Stimulated activated naive CD8-positive, alpha-beta T cell treated with anti-CD3 and anti-CD28 coated beads, Interleukin-15, Interleukin-2, amounts not matched to agents 100 ng/mL and 50 ng/mL, for 24 hours (primary cell): ENCODE measurements around the gene FCRL1.

ENCODE experiments used
- H3K27ac Mint-ChIP-seq: one replicate; pipeline ENCODE4 v1.8.0; 2021; ENCODE audit warnings: mild to moderate bottlenecking, mixed read lengths
- H3K27me3 Mint-ChIP-seq: one replicate; pipeline ENCODE4 v1.8.0; 2021; ENCODE audit warnings: mixed read lengths
- H3K36me3 Mint-ChIP-seq: one replicate; pipeline ENCODE4 v1.8.0; 2021; ENCODE audit warnings: low read depth, mixed read lengths
- H3K4me1 Mint-ChIP-seq: one replicate; pipeline ENCODE4 v1.8.0; 2021; ENCODE audit warnings: low read depth, mixed read lengths
- H3K4me3 Mint-ChIP-seq: one replicate; pipeline ENCODE4 v1.8.0; 2021; ENCODE audit warnings: mild to moderate bottlenecking, mixed read lengths
- H3K9me3 Mint-ChIP-seq: one replicate; pipeline ENCODE4 v1.8.0; 2021; ENCODE audit warnings: mixed read lengths

The FCRL1 gene

GRCh38 chr1:157830887-157831286 is 11.0 kb upstream of the FCRL1 start:
- Mint-ChIP-seq H3K9me3 (no peaks in the 10 kb centered on the region), H3K36me3 (no peaks in the 10 kb centered on the region), H3K4me3 (no peak overlapping the region), H3K4me1 (peaks cover 25% of the 10 kb centered on the region), H3K27me3 (peaks cover 11% of the 10 kb centered on the region), H3K27ac (no peak overlapping the region)

DNA sequence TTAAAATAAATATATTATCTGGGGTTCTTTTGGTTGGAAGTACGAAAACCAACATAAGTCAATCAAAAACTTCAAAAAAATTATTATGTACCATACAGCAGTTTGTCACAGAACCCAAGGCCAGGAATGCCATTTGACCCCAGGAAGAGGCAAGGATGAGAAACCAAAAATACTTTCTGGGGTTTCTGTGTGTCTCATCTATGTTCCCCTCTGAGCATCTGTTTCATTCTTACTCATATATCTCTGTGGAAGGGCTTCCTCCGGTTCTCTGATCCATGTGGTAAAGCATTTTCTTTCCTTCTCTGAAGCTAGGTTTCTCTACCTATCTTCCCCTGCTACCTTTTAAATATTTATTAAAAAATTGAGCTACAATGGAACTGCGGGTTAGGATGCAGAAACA is 9.8 kb upstream of the FCRL1 start:
- H3K4me3 Mint-ChIP-seq, result no peak overlapping the region
- H3K4me1 Mint-ChIP-seq, result peaks cover 25% of the 10 kb centered on the region
- H3K27ac Mint-ChIP-seq, result no peak overlapping the region
- H3K9me3 Mint-ChIP-seq, result no peaks in the 10 kb centered on the region
- H3K36me3 Mint-ChIP-seq, result no peaks in the 10 kb centered on the region
- peaks cover 11% of the 10 kb centered on the region for H3K27me3 Mint-ChIP-seq

DNA sequence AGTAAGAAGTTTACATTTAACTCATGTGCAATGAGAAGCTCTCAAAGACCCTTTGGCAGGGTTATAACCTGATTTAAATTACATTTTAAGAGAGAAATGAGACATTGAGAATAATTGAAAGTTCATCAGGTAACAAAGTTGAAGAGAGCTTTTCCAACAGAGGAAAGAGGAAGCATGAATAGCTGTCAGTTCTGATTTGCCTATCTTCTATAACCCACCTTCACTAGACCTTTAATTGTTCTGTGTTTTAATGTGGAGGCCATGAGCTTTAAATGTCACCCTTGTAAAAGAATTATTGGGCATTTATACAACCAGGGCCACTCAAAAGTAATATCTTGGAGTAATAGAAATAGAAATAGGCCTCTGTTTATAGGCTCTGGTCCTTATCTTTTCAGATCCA is 9.3 kb upstream of the FCRL1 start:
- no peak overlapping the region for H3K27ac Mint-ChIP-seq
- H3K4me3 Mint-ChIP-seq, result no peak overlapping the region

DNA sequence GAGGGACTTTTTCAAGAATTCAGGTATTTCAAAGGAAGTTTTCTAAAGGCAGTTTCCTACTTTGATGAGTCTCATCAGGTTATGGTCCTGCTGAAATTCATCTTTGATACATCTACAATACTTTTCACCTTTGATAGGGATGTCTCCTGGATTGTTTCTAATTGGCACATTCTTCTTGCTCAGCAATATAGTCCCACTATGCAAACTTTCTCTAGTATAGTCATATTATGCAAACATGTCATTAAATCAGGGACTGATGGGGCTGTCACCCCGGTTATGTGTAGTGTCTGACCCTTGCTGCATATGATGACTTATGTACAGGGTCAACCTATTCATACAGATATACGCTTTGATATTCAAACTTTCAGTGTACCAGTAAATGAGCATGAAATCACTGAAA is 379 bp upstream of the FCRL1 start:
- H3K27ac Mint-ChIP-seq, result no peak overlapping the region
- H3K36me3 Mint-ChIP-seq, result no peaks in the 10 kb centered on the region
- H3K4me1 Mint-ChIP-seq, result peaks cover 7% of the 10 kb centered on the region
- no peak overlapping the region for H3K4me3 Mint-ChIP-seq
- peaks cover 11% of the 10 kb centered on the region for H3K27me3 Mint-ChIP-seq
- H3K9me3 Mint-ChIP-seq, result no peaks in the 10 kb centered on the region

More for the DNA sequence above, 9.3 kb upstream of the FCRL1 start:
- Mint-ChIP-seq H3K36me3 (no peaks in the 10 kb centered on the region), H3K4me1 (peaks cover 25% of the 10 kb centered on the region), H3K27me3 (peaks cover 11% of the 10 kb centered on the region), H3K9me3 (no peaks in the 10 kb centered on the region)

DNA sequence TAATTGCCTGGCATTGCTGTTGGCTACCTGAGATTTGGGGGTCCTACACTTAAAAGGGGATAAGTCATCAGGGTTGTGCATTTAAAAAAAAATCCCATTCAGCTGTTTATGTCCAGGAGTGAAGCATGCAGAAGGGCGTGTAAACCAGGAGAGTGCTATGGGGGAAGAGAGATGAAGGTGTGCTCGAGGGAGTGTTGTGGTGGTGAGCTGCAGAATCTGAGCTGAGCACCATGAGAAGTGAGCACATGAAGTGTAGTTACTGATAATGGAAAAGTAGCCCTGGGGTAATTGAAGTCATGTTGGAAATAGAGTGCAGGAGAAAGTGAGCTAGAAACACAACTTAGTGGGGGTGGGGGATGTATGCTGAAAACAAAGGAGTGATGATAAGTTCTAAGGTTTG is 705 bp downstream of the FCRL1 start:
- Mint-ChIP-seq H3K27ac (no peak overlapping the region), H3K9me3 (peaks cover 2% of the 10 kb centered on the region), H3K4me1 (peaks cover 8% of the 10 kb centered on the region), H3K4me3 (no peak overlapping the region), H3K27me3 (peaks cover 12% of the 10 kb centered on the region), H3K36me3 (no peaks in the 10 kb centered on the region)

- Mint-ChIP-seq H3K27ac (no peak overlapping the region), H3K4me1 (peaks cover 23% of the 10 kb centered on the region), H3K36me3 (no peaks in the 10 kb centered on the region), H3K9me3 (peaks cover 17% of the 10 kb centered on the region), H3K27me3 (peaks cover 13% of the 10 kb centered on the region), H3K4me3 (no peak overlapping the region)
Observed at GRCh38 chr1:157813269-157813668, 6.7 kb downstream of the FCRL1 start.

DNA sequence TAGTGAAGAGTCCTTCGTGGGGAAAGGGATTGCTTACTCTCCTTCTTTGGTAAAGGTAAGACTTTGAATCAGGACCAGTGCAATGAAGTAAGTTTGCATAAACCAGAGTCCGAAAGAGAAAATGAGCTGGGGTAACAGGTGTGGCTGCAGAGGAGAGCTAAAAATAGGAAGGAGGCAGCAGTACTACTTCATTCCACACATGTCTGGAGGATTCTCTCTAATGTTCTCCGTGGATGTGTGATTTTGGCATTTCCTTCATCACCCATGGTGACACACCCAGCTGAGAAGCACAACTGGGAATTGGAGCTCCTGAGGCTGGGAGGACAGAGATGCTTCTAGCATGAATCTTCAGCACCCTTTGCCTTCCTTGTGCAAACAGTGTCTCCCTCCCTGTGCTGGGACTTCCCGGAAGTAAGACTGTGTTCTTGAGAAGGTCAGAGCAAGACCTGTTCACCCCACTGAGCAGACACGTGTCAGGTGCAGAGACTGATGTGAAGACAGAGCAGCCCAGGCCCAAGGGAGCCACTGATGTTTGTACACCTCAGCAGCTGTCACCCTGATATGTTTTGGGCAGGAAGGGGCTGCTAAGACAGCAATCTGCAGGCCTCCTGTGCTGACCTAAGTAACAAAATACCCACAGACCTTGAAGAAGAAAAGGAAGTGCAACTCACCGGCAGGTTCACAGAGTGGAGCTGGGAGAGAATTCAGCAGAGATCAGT is 13.3 kb downstream of the FCRL1 start:
- Mint-ChIP-seq H3K9me3 (no peaks in the 10 kb centered on the region), H3K27ac (no peak overlapping the region), H3K4me3 (no peak overlapping the region), H3K4me1 (peaks cover 17% of the 10 kb centered on the region), H3K27me3 (peaks cover 11% of the 10 kb centered on the region), H3K36me3 (no peaks in the 10 kb centered on the region)

DNA sequence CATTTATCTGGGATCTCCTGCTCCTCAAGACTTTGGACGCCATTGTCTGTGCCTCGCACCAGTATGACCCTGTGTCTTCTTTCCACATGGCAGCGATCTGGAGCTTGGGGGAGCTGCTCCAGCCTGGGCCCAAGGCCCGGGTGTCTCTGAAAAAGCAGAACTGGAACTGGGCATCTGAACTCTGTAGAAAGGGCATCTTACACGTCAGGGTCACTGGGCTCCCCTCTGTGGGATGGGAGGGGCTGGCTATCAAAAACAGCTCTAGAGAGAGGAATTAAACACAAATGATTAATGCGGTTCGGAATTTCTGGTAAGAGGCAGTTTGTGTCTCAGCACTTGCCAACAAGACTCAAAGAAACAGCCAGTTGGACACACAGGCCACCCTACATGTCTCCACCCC is 16.1 kb downstream of the FCRL1 start:
- H3K27ac Mint-ChIP-seq, result no peak overlapping the region
- peaks cover 13% of the 10 kb centered on the region for H3K4me1 Mint-ChIP-seq
- no peaks in the 10 kb centered on the region for H3K9me3 Mint-ChIP-seq
- H3K4me3 Mint-ChIP-seq, result no peak overlapping the region
- no peaks in the 10 kb centered on the region for H3K36me3 Mint-ChIP-seq
- H3K27me3 Mint-ChIP-seq, result peaks cover 9% of the 10 kb centered on the region

- no peaks in the 10 kb centered on the region for H3K9me3 Mint-ChIP-seq
- H3K27me3 Mint-ChIP-seq, result peaks cover 6% of the 10 kb centered on the region
- H3K36me3 Mint-ChIP-seq, result no peaks in the 10 kb centered on the region
- H3K27ac Mint-ChIP-seq, result no peak overlapping the region
- no peaks in the 10 kb centered on the region for H3K4me1 Mint-ChIP-seq
- no peak overlapping the region for H3K4me3 Mint-ChIP-seq
Observed at GRCh38 chr1:157799996-157800395, 19.9 kb downstream of the FCRL1 start.

DNA sequence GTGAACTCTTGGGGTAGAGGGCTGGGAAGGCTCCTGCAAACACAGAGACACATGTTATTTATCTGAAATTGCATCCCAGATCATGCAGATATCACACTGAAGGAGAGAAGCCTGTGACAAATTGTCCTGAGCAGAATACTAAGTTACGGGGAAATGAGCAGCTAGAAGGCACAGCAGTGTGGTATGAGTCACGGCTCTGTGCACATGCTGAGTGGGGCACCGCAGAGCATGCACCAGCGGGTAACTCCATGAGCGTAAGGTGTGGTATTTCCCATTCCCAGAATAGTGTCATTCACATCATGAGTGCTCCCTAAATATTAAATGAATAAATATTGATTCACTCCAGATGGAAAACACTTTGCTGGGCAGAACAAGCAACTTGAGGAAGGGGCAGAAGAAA is 21.7 kb downstream of the FCRL1 start:
- peaks cover 4% of the 10 kb centered on the region for H3K27me3 Mint-ChIP-seq
- peaks cover 3% of the 10 kb centered on the region for H3K9me3 Mint-ChIP-seq
- H3K4me1 Mint-ChIP-seq, result no peaks in the 10 kb centered on the region
- no peaks in the 10 kb centered on the region for H3K36me3 Mint-ChIP-seq
- H3K27ac Mint-ChIP-seq, result no peak overlapping the region
- H3K4me3 Mint-ChIP-seq, result no peak overlapping the region

GRCh38 chr1:157785248-157785647 is 34.7 kb downstream of the FCRL1 start:
- no peak overlapping the region for H3K27ac Mint-ChIP-seq
- H3K36me3 Mint-ChIP-seq, result no peaks in the 10 kb centered on the region
- H3K9me3 Mint-ChIP-seq, result peaks cover 20% of the 10 kb centered on the region
- peaks cover 12% of the 10 kb centered on the region for H3K4me1 Mint-ChIP-seq
- no peak overlapping the region for H3K4me3 Mint-ChIP-seq
- peaks cover 11% of the 10 kb centered on the region for H3K27me3 Mint-ChIP-seq

GRCh38 chr1:157784801-157785200 is 35.1 kb downstream of the FCRL1 start:
- Mint-ChIP-seq H3K4me3 (no peak overlapping the region), H3K4me1 (peaks cover 12% of the 10 kb centered on the region), H3K27me3 (peaks cover 11% of the 10 kb centered on the region), H3K9me3 (peaks cover 20% of the 10 kb centered on the region), H3K27ac (no peak overlapping the region), H3K36me3 (no peaks in the 10 kb centered on the region)

DNA sequence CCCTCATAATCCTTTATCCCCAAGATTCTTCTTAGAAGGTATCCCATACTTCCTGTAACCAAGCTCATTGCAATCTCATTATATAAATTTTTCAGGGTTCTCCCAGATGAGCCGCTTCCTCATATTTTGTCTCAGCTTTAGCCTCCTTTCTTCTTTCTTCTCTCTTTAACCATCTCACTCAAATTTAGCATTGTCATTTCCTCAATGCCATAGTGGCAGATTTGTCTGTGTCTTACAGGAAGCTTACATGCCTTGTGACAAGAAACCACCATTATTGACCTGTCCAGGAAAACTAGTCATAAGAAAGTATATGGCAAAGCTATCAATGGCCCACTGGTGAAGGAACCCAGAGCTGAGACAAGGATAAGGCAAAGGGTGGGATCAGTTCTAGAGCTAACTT is 37.0 kb downstream of the FCRL1 start:
- H3K27me3 Mint-ChIP-seq, result peaks cover 11% of the 10 kb centered on the region
- H3K9me3 Mint-ChIP-seq, result peaks cover 12% of the 10 kb centered on the region
- peaks cover 12% of the 10 kb centered on the region for H3K4me1 Mint-ChIP-seq
- H3K27ac Mint-ChIP-seq, result no peak overlapping the region
- no peaks in the 10 kb centered on the region for H3K36me3 Mint-ChIP-seq
- H3K4me3 Mint-ChIP-seq, result no peak overlapping the region

DNA sequence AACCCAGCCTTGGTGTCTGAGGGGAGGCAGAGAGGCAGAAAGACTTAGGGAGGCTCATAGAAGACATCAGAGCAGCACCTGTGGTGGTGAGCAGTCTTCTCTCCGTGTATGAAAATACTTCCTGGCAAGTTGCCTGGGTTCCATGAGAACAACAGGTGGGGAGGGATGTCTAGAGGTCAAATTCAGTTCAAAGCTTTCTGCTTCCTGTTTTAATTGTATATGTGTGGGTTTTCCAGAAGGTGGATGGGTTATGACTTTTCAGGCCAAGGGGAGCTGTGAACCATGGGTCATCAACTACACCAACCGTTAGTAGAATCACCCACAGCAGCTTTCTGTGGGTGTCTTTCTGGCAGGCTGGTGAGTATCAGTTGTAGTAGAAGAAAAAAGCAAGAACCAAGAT is 38.9 kb downstream of the FCRL1 start:
- no peak overlapping the region for H3K27ac Mint-ChIP-seq
- peaks cover 6% of the 10 kb centered on the region for H3K27me3 Mint-ChIP-seq
- peaks cover 15% of the 10 kb centered on the region for H3K4me1 Mint-ChIP-seq
- no peaks in the 10 kb centered on the region for H3K36me3 Mint-ChIP-seq
- peaks cover 3% of the 10 kb centered on the region for H3K9me3 Mint-ChIP-seq
- no peak overlapping the region for H3K4me3 Mint-ChIP-seq

DNA sequence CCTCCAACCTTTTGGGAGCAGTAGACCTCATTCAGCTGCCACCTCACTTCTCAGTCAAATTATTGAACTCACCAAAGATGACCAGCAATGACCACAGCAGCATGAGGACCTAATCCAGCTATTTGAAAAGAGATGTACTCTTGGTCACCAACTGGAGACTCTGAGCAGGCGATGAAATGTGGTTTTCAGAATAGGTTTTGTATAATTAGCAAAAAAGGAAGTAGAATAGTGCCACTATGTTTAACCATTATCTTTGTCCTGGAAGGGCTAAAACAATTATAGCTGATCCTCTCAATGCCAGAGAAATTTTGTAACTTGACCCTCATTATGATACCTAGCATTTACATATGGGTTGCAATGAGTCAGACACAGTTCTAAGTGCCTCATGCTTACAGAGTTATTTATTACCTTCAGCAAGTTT is 42.9 kb downstream of the FCRL1 start, which contains the start of gene FCRL2:
TSS of gene FCRL2 (minus strand) at position 162 of the 421 bp plus-strand sequence. CDS start at position 103, 59 bp downstream.
- H3K36me3 Mint-ChIP-seq, result no peaks in the 10 kb centered on the region
- H3K4me1 Mint-ChIP-seq, result peaks cover 28% of the 10 kb centered on the region
- H3K4me3 Mint-ChIP-seq, result no peak within 1 kb of the TSS
- peaks cover 3% of the 10 kb centered on the region for H3K9me3 Mint-ChIP-seq
- peaks cover 4% of the 10 kb centered on the region for H3K27me3 Mint-ChIP-seq
- H3K27ac Mint-ChIP-seq, result no peak within 1 kb of the TSS
